HG03039 (cell line): ENCODE results near the gene LMO1.

Experiments used
- ATAC-seq: cut with Tn5 transposase; IDR thresholded peaks from one replicate; pipeline ENCODE4 v1.9.1; 2021; ENCODE audit warnings: mild to moderate bottlenecking, moderate library complexity; ENCODE audit not compliant: unreplicated experiment

The LMO1 gene

DNA sequence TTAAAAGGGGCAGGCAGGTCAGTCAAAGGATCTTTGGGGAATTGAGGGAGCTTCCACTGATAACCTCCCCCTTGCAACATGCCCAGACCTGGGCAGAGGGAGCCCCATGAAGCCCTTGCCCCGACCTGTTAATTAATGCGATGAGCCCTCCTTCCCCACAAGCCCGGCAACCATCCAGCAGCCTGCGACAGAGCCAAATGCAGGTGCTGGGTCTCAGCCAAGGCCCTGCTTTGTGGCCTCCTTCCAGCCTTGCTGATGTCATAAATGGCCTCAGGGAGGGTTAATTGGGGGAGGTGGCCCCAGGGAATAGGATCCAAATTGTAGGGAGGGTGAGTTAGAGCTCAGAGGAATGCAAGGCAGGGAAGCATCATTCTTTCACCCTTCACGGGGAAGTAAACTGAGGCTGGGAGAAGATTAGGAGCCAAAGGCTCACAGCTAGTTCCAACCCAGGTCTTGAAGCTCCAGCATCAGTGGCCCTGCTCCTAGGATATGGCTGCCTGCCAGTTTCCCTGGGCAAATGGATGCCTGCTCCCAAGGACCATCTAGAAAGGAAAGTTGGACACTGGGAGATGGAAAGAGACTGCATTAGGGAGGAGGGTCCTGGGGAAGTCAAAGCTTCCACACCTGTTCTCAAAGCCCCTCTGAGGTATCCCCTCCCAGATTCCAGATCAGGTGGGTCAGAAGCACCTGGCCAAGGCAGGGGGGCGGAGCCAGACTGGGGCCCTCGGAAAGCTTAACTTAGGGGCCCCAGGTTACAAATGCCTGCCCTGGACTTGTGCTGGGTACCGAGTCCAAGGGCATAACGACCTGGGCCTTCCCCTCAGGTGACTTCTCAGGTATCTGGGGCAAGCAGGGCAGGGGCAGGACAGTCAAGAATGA, 34.1 kb downstream of the LMO1 start:
- ATAC-seq = no peak

DNA sequence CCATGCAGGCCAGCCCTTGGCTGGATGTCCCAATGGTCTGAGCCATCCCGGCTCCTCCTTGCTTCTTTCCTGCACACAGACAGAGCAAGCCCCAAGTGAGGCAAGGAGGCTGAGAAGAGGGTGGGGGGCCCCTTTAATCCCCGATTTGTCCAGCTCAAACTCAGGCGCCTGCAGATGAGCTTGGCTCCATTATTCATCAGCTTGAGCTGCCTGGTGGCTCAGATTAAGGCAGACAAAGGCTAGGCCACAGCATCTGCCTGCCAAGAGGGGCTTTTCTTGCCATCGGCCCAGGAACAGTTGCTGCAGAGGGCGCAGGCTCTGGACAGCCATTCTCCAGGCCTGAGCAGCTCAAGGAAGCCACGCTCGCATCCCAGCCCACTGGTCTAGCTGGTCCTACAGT, 35.4 kb downstream of the LMO1 start:
- ATAC-seq = no peak

DNA sequence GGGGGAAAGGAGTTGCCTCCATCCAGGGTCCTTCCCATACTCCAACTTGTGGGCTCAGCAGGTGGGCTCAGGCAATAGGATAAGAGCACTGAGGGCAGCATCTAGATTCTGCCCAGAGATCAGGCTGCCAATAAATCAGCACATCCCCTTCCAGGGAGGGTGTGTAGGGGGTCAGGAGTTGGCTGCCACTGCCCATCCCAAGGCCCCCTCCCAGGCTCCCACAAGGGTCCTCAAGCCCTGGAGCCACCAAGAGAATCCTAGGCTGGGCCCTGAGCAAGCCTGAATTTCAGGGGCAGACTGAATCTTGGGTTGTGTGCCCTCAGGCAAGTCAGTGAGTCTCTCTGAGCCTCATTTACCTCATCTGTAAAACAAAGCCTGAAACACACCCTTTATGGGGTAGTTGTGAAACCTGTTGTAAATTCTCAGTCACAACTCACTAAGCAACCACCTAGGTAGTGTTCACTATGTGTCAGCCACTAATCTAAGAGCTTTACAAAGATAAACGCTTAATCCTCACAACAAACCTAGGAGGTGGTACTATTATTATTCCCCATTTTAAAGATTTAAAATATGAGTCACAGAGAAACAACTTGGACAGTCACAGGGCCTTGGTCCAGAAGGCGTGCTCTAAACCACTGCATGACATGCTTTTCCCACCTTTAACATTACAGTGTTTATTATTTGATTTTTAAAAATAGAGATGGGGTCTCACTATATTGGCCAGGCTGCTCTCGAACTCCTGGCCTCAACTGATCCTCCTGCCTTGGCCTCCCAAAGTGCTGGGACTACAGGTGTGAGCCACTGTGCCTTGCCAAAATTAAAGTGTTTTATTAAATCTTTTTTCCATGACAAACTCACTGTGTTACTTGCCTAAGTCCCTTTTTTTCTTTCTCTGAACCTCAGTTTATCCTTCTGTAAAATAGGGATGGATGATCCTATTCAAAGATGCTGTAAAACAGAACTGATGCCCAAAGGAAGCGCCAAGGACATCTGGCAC, 36.2 kb downstream of the LMO1 start:
- ATAC-seq = no peak

DNA sequence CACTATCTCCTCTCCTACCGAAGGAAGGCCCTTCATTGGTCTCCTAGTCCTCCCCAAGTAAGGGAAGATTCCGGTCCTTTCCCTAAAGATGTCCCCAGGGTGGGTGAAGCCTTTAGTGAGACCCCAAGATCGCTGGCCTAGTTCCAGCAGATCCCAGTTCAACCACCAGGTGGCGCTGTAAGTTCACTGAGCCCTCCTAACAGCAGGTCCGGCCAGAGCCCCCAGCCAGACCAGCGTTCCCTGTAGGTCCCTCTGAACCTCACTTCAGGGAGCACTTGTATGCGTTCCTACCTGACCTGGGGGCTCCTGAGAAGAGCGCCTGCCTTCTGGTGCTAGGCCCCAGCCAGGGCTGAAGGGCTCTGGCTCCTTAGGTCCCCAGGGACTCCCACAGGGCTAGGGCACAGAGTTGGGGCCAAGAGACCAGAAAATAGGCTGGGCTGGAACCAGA, 38.1 kb downstream of the LMO1 start:
- ATAC-seq = no peak

DNA sequence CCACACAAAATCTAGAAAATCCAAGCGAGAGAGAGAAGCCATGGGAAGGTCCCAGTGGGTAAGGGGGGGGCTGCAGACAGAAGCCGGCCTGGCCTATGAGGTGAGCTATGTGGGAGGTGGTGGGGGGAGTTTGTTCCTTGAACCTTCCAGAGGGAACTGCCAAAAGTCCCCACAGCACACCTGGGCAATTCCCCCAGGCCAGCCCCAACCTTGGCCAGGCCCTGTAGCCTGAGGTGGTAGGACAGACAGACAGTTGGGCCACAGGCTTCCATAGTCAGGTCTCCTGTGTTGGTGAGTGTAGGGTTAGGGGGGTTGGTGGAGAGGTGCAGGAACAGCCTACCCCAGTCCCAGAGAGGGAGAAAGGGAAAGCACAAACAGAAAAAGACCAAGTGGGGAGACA, 39.0 kb downstream of the LMO1 start:
- ATAC-seq = no peak

DNA sequence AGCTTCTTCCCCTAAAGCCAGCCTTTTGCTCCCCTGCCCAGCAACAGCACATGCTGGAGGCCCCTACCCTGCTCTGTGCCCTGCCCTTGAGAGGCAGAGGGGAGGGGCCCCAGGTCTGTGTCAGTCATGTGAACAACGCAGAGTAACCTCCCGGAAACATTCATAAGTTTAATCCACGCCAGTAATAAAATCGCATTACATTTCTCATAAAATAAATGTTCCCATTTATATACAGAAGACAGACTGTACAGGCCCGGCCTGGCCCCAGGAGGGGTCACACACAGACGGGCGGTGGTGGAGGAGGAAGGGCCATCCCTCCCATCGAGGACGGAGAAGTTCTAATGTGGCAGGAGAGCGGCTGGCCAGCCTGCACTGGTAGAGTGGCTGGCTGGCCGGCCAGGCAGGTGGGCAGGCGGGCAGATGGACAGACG, 39.5 kb downstream of the LMO1 start:
- ATAC-seq = no peak

DNA sequence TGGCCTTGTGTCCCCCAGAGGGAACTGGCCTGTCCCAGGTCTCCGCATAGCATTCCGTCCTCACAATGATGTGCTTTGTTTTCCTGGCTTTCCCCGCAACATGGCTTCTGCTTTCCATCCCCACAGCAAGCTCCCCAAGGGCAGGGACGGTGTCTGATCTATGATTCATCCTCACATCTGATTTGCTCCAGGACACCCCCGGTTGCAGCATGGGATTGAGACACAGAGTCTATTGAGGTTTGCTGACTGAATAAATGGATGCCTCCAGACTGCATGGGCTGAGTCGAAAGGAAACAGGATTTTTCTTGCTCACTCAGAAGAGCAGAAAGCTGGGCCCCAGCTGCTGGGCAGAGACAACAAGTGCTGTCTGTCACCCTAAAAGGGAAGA, 40.2 kb downstream of the LMO1 start:
- ATAC-seq = no peak

DNA sequence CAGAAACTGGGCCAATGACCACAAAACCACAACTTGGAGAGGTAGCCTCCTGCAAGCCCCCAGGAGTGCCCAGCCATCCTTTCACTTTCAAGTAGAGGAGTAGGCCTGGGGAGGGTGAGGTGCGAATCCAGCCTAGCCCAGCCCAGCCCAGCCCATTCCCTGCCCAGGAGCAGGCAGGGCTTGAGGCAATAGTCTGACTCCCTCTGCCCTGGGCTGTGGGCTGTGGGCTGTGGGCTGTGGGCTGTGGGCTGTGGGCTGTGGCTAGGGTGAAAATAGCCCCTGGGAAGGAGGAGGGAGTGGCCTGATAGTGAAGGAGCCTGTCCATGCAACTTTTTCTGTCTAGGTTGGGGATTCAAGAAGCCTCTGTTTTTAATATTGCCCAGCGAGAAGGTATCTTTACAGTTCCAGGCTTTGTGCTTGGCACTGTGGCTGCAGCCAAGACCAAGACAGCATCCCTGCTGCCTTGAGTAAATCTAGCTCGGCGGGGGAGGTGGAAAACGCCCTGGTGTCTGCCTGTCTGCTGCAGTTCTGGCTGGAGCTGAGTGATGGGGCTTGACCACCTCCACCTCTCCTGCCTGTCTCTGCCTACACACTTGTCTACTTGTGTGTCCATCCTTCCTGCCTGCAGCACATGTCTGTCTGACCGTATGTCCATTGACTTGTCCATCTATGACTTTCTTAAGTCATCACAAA, 40.7 kb downstream of the LMO1 start:
- ATAC-seq = no peak

DNA sequence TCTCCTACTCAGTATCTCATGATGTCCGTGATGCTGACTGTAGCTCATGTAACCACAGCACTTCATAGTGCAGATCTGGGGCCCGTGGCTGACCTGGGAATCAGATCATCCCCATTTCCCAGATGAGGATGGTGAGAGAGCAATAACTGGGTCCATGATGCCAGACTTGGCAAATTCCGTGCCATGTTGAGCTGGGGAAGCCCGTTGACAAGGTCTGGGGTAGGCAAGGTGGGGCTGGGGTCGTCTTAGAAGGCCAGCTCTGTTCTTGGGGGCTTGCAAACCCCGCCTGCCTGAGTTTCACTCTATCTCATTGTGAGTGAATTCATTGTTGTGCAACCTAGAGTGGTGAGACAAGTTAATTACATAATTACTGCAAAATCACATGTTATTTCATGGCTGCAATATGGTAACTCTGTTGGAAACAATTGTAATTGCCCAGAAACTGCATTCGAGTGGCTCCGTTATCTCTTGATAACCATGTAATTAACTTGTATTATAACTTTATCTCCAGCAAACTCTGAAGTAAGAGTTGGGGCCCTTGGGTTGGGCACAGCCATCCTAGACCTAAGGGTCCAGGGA, 41.7 kb downstream of the LMO1 start:
- no peak for ATAC-seq

DNA sequence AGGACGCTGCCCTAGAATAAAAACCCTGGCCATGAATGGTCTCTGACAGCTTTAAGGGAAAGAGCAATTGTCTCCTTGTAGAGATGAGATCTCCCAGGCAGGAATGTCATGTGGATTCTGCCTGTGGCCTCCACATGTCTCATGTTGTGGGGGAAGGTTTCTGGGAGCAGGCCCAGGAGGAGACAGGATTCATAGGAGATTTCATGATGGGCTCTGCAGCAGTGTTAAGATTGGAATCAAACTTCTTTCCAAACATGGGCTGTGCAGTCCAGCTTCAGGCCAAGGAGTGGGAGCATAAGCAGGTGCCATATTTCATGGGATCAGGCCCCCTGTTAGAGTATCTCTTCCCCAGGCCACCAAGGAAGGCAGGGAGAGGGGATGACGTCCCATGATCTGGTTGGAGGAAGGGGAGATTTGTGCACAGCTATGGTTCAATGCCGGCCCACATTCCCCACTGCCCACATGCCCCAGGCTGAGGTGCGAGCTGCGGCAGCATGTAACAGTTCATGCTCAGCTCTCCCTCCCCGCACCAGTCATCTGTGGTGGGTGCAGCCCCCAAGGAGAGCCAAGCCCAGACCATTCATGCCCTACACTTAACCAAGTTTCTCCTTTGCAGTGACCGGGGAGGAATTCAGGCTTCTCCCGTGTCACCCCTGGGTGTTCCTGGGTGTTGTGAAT, 42.5 kb downstream of the LMO1 start:
- ATAC-seq = no peak

DNA sequence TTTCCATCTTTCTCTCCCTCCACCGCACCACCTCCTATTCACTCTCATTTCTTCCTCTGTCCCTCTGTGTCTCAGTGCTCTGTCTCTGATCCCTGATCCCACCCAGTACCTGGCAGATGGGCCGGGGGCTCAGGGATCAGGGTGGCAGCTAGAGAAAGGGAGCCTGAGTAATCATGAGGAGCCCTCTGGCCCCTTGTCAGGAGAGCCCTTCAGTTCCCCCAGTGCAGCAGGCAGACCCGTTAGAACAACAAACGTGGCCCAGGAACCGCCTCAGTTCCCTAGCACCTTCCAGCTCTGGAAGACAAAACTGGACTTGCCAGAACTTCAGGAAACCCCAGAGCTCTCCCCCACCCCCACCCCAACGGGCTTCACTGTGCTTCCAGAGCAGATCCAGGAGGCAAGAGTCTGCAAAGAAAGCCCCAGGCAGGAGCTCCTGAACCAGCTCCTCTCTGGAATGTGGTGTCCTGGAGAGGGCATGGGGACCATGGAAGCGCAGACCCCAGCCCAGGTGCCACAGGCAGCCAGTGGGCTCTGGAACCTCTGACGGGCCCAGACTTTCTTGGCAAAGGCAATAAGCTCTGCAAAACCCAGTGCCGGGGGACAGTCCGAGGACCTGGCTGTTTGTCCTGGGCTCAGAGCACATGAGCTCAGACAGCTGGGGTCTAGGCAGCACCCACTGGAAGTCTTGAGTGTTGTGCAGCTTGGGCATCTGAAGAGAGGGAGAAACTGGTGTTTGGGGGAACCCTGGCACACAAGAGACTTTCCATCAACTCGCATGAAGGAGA, 43.2 kb downstream of the LMO1 start:
- ATAC-seq = no peak

DNA sequence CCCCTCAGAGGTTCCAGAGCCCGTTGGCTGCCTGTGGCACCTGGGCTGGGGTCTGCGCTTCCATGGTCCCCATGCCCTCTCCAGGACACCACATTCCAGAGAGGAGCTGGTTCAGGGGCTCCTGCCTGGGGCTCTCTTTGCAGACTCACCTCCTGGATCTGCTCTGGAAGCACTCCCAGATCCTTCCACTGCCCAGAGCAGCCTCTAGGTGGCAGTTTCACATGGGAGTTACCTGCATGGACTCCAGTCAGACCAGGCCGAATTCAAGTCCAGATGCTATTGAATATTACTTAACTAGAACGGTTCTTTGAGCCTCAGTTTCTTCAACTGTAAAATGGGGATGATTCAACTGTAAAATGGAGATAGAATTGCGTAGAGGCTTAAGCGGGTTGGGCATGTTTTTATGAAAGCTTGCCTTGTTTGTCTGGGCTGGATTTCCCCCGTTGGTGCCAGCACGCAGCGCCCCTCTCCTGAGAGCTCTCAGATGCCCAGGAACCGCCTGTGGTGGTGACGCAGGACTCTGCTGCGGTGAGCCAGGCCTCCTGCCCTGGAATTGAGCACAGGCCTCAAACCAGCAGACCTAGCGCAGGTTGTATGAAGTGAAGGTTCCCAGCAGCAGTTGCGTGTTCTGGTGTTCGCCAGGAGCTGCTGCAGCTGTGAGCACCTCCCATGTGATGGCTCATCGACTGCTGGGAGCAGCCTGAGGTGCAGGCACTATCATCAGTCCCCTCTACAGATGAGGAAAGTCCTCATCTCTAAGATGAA, 44.2 kb downstream of the LMO1 start:
- no peak for ATAC-seq

DNA sequence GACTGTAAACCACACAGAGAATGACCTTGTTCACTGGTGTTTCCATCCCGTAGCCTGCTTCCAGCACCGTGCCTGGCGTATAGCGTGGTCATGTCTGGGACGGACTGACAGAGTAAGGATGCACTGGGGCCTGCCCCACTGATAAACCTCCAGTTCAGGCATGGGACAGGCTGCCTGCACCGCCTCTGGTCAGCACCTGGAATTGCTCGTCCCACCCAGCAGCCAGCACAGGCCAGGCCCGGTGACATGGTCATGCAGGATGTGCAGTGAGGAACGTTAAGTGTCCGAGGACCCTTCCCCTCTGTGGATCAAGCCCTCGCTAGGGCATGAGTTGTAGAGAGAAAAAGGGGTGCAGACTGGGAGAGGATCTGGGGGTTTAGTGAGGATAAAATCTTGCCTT, 44.8 kb downstream of the LMO1 start:
- no peak for ATAC-seq

DNA sequence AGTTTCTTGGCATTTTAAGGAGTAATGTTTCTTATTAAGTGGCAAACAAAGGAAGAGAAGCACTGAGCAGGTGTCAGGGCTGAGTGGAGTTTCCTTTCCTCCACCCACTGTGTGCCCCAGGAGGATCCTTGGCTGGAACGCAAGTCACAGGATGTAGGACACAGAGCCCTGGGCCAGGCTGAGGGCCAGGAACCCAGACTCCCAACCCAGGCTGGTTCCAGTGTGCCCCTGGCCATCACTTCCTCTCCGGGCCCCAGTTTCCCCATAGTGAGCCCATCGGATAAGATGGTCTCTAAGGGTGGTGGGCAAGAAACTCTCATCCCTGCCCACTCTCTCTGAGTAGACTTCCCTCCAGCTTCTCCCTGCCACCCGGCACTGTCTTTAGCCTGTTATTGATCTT, 45.3 kb downstream of the LMO1 start:
- no peak for ATAC-seq

DNA sequence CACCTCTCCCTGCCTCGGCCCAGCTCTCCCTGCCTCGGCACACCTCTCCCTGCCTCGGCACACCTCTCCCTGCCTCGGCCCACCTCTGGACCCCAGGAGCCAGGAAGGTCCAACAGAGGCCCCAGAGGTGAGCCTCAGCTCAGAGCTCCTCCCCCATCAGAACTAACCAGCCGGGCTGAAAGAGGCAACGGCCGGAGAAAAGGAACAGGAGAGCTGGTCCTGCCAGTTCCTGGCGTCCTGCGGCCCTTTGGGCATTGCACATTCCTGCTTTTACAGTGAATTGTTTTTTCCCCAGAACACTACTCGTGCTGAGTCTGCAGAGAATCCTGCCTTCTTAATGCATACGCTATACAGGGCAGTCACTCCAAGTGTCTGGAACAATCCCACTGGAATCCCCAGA, 45.8 kb downstream of the LMO1 start:
- ATAC-seq = no peak

DNA sequence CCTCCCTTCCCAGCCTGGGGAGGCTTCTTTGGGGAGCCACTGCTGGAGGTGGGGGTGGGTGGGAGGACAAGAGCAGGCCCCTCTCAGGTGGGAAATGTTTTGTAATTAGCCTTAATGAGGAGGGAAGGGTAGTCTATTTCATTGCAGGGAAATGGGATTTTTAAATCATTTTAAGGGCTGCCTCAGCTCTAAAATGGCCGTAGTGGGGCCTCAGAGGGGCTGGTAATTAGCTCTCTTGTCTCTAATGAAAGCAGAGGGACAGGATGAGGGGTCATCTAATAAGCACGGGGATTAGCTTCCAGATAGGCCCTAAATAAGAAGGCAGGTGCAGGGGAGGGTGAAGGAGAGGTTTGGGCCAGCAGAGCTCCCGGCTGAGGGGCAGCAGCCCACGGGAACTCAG, 46.5 kb downstream of the LMO1 start:
- no peak for ATAC-seq

DNA sequence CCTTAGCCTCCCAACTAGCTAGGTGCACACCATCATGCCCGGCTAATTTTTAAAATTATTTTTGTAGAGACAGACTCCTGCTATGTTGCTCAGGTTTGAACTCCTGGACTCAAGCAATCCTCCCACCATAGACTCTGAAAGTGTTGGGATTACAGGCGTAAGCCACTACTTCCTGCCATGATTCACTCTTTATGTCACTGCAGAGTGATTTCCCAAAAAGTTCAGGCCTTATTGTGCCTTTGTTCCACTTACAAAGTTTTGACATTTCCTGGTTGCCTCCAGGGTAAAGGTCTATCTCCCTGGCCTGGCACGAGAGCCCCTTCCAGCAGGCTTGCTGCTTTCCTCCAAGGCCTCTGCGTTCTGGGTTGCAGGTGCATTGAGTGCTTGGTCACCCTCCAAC, 50.3 kb downstream of the LMO1 start:
- no peak for ATAC-seq

DNA sequence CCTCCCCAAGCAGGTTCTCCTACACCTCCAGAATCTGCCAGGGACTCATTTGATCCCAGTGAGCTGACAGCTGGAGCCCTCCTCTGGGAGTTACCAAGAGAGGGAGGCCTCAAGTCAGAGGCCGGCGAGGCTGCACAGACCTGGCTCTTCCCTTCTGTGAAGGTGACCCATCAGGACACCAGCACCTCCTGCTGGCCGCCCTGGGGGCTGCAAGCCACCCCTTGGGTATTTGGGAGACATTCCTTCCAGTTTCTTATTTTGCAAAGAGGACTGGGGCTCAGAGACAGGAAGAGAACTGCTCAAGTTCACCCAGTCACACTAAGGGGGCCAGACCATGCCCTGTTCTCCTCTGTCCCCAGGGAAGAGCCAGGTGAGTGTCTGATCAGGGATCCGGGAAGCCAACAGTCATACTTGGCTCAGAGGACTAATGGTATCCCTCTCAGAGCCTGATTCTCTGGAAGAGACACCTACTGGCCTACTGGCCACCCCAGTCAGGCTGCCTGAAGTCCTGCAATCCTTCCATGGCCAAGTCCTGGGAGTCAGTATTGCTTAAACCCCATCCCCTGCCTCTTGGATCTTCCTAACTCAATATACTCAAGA, 54.4 kb downstream of the LMO1 start:
- no peak for ATAC-seq
